GM10248 (cell line): ENCODE results near the gene MAEA.
A peak's percentile ranks its signal among the peaks of the same experiment; 100 is the strongest.

ENCODE experiments used
- CTCF ChIA-PET: fragments of 300-600 bp; sonication (Branson Sonifier 250); formaldehyde crosslinking; extraction: SDS; loops from one replicate; lab custom pipeline; 2021; ENCODE audit warnings: antibody characterized with exemption; lab: Yijun Ruan, JAX
- POLR2A ChIA-PET: fragments of 350-650 bp; sonication (Branson Sonifier 250); formaldehyde crosslinking; extraction: SDS; loops from one replicate; lab custom pipeline; 2020; ENCODE audit warnings: antibody characterized with exemption; lab: Yijun Ruan, JAX
- DNase-seq: peaks from one replicate; pipeline ENCODE4 v3.0.0; 2012; ENCODE audit errors: extremely low spot score
- TF ChIP-seq, protein P1 (sequence below): IDR thresholded peaks from 2 replicates; pipeline ENCODE4 v1.5.1; 2012; ENCODE audit warnings: mild to moderate bottlenecking, low read depth; ENCODE audit errors: extremely low read depth, missing control alignments, control extremely low read depth

MAEA gene

DNA sequence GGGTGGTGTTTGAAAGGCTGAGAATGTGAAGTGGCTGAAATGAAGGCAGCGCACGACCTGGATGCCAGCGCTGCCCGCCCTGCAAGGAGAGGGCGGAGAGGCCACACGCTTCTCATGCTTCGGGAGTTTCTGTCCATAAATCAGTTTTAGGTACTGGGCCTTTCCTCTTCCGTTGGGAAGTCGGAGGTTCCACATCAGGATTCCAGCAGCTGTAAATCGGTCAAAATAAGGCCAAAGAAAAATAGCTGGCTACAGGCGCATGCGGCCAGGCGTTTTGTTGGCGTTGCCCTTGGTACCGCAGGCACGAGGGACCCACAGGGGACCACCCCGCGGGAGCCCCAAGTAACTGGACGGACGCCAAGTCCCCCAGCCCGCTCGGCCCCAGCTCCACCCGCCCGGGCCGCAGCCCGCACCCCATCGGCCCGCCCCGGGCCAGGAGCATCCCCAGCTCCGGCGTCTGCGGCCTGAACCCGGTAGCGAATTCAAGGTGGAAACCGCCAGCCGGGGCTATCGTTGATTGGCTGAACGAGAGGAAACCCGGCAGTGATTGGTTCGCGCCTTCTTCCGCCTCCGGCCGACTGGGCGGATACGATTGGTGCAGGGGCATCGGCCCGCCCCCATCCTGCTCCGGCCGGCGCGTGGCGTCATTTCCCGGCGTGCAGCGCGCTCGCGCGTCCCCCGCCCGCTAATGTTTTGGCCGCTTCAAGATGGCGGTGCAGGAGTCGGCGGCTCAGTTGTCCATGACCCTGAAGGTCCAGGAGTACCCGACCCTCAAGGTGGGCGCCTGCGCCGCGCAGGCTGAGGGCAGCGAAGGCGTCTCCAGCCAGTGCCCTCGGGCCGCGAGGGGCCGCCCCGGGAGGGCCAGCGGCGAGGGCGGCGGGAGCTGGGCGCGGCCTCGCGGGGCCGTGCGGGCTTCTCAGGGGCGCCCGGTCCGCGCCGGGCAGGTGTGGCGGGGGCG lies at the start of gene MAEA:
MAEA (plus strand) TSS at position 685 of the 958 bp plus-strand sequence; CDS start at position 708, 23 bp downstream.
- TF ChIP-seq, protein P1, sequence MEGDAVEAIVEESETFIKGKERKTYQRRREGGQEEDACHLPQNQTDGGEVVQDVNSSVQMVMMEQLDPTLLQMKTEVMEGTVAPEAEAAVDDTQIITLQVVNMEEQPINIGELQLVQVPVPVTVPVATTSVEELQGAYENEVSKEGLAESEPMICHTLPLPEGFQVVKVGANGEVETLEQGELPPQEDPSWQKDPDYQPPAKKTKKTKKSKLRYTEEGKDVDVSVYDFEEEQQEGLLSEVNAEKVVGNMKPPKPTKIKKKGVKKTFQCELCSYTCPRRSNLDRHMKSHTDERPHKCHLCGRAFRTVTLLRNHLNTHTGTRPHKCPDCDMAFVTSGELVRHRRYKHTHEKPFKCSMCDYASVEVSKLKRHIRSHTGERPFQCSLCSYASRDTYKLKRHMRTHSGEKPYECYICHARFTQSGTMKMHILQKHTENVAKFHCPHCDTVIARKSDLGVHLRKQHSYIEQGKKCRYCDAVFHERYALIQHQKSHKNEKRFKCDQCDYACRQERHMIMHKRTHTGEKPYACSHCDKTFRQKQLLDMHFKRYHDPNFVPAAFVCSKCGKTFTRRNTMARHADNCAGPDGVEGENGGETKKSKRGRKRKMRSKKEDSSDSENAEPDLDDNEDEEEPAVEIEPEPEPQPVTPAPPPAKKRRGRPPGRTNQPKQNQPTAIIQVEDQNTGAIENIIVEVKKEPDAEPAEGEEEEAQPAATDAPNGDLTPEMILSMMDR, result no peak
- POLR2A ChIA-PET, result interaction anchor here (1.7 kb wide), 1 partner anchor 56 kb away, joined by 6 read pairs; no protein-coding TSS in a partner anchor
- peak; percentile 100 for DNase-seq
- CTCF ChIA-PET, result interaction anchor here (1.0 to 3.2 kb wide), 4 partner anchors 21 to 160 kb away, joined by 4 to 20 read pairs (median 8); no protein-coding TSS in a partner anchor

DNA sequence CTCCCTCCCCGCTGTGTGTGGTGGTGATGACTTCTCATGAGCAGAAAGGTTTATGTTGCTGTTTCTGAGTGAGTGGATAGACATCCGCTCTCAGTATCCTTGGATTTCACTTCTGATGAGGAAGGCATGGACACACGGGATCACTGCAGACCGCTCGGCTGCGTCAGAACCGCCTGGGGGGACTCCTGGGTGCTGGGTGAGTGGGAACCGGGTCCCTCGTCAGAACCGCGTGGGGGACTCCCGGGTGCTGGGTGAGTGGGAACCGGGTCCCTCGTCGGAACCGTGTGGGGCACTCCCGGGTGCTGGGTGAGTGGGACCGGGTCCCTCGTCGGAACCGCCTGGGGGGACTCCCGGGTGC lies 49.8 kb upstream of the MAEA start:
- CTCF ChIA-PET, result no interaction called here
- no peak for DNase-seq
- TF ChIP-seq, protein P1, result no peak
- POLR2A ChIA-PET, result no interaction called here

DNA sequence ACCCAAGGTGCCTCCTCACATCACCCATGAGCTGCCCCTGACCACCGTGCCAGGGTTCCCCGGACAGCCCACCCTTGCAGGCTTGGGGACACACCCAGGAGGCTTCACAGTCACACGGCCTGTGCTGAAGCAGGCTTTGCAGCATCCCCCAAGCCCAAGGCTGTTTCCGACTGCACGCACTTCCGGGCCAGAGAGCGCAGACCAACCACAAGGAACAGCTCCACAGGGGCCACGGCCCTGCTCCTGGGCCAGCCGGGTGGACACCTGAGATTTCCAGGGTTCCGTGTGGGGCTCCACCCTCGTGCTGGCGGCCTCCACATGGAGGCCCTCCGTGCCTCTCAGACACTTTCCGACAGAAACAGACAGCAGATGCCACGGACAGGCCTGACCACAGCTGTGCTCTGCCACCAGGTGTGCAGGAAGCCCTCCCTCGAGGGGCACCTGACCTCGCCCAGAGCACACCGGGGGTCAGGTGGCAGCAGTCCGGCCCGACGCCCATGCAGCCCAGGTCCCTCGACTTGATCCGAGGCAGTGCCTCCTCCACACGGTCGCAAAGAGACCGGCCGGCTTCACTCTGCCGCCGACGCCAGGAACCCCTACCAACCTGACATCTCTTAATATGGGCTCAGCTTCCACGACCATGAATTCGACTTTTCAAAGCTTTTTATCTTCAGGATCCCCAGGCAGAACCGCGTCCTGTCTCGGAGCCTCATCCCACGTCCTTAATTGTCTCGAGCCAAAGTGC lies 48.8 kb upstream of the MAEA start:
- TF ChIP-seq, protein P1, result no peak
- ChIA-PET POLR2A (no interaction called here), CTCF (interaction anchor here (1.0 kb wide), 1 partner anchor 27 kb away, joined by 3 read pairs; no protein-coding TSS in a partner anchor)
- DNase-seq, result no peak

DNA sequence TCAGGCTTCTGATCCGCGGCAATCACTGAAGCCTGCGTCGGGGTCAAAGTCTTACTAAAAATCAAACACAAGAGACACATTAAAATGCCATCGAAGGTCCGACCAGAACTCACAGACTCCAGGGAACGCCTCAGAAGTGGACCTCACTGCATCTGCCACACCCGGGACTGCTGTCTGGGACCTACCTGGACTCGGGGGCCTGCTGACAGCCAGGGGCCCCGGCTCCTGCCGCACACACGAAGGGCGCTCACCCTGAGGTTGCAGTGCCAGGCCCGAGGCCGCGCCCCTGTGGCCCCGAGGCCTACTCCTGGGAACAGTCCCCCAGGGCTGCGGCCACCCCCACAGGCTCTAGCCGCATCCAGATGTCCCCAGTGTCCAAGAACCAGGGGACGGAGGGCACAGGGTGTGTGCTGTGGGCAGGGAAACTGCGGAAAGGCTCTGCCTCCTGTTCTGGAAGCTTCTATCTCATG lies 48.2 kb upstream of the MAEA start:
- ChIA-PET CTCF (interaction anchor here (1.0 kb wide), 1 partner anchor 26 kb away, joined by 3 read pairs; no protein-coding TSS in a partner anchor), POLR2A (no interaction called here)
- DNase-seq, result no peak
- TF ChIP-seq, protein P1, result no peak

DNA sequence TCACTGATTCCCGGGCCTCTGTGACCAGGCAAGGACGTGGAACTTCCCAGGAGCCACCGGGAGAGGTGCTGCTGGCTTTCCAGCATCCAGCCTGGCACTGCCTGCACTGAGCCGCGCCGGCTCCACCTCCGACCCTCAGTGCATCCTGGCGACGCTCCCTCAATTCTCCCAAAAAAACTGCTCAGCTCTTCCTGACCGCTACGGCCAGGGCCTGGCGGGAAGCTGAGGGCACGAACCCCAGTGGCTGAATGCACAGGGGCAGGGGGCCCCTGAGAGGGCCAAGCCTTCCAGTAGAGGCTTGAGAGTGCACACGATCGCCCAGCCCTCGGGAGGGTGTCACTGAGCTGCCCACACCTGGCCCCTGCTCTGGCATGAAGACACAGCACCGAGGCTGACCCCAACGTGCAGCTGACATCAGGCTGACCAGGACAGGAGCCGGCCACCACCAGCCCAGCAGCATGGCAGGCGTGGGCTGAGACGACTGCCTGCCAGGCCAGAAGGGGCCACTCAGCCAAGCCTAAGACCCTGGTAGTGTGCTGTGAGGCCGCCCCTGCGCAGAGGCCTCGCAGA lies 47.7 kb upstream of the MAEA start:
- TF ChIP-seq, protein P1, result no peak
- DNase-seq, result no peak
- ChIA-PET POLR2A (no interaction called here), CTCF (interaction anchor here (1.0 kb wide), 1 partner anchor 26 kb away, joined by 3 read pairs; no protein-coding TSS in a partner anchor)
